Mesenchymal stem cell (in vitro differentiated cells and primary cell): ENCODE measurements around the gene CCDC27.

Experiments
- DNase-seq: peaks from one replicate; pipeline ENCODE4 v3.0.0-alpha.2; 2013
- H2AFZ ChIP-seq: one replicate; pipeline ENCODE4 v1.6.1; 2013; ENCODE audit warnings: low read depth, mild to moderate bottlenecking, control low read depth, inconsistent platforms, low read length, moderate library complexity
- H2AK5ac ChIP-seq: 2 replicates; pipeline ENCODE4 v1.6.1; 2013; ENCODE audit warnings: low read length, moderate library complexity, mild to moderate bottlenecking, inconsistent platforms; ENCODE audit not compliant: severe bottlenecking
- H2BK120ac ChIP-seq: one replicate; pipeline ENCODE4 v1.6.1; 2013; ENCODE audit warnings: low read depth, mild to moderate bottlenecking, inconsistent platforms, low read length, moderate library complexity
- H2BK12ac ChIP-seq, 2 experiments: one replicate each; pipeline ENCODE4 v1.6.1; 2013; ENCODE audit warnings: inconsistent platforms in 2 of 2, low read length in 2 of 2, mild to moderate bottlenecking in 2 of 2, moderate library complexity in 2 of 2, control low read depth in 1 of 2
- H2BK15ac ChIP-seq: one replicate; pipeline ENCODE4 v1.6.1; 2013; ENCODE audit warnings: mild to moderate bottlenecking, low read depth, inconsistent platforms; ENCODE audit not compliant: poor library complexity, severe bottlenecking
- H2BK5ac ChIP-seq: 2 replicates; pipeline ENCODE4 v1.6.1; 2013; ENCODE audit warnings: low read depth, mild to moderate bottlenecking, low read length, control low read depth, inconsistent platforms; ENCODE audit not compliant: poor library complexity, severe bottlenecking
- H3K14ac ChIP-seq, 2 experiments: one replicate each; pipeline ENCODE4 v1.6.1; 2013; ENCODE audit warnings: inconsistent platforms in 2 of 2, low read length in 2 of 2, control low read depth in 1 of 2, mild to moderate bottlenecking in 1 of 2, moderate library complexity in 1 of 2
- H3K18ac ChIP-seq, 2 experiments: one replicate each; pipeline ENCODE4 v1.6.1; 2013; ENCODE audit warnings: inconsistent platforms in 2 of 2, low read length in 2 of 2, control low read depth in 1 of 2, low read depth in 1 of 2, mild to moderate bottlenecking in 1 of 2
- H3K23ac ChIP-seq, 2 experiments: one replicate each; pipeline ENCODE4 v1.6.1; 2013; ENCODE audit warnings: inconsistent platforms in 2 of 2, low read length in 2 of 2, mild to moderate bottlenecking in 2 of 2, moderate library complexity in 2 of 2, control low read depth in 1 of 2
- H3K27ac ChIP-seq: 2 replicates; pipeline ENCODE4 v1.5.1; 2013; ENCODE audit warnings: mild to moderate bottlenecking, moderate library complexity, low read length, control low read depth, inconsistent platforms; ENCODE audit not compliant: poor library complexity, severe bottlenecking
- H3K27me3 ChIP-seq, 2 experiments: 2 replicates each; pipeline versions ENCODE4 v1.6.1 to v1.7.0; 2013; ENCODE audit warnings: low read length in 2 of 2, mild to moderate bottlenecking in 2 of 2, moderate library complexity in 2 of 2, control low read depth in 1 of 2, inconsistent platforms in 1 of 2; ENCODE audit not compliant: control insufficient read depth in 1 of 2, insufficient read depth in 1 of 2
- H3K36me3 ChIP-seq, 2 experiments: 2 replicates each; pipeline versions ENCODE4 v1.6.1 to v1.7.0; 2013; ENCODE audit warnings: low read length in 2 of 2, control low read depth in 1 of 2, inconsistent platforms in 1 of 2, low read depth in 1 of 2, mild to moderate bottlenecking in 1 of 2; ENCODE audit not compliant: insufficient read depth in 2 of 2, control insufficient read depth in 1 of 2
- H3K4ac ChIP-seq, 2 experiments: one replicate each; pipeline ENCODE4 v1.6.1; 2013; ENCODE audit warnings: inconsistent platforms in 2 of 2, low read length in 2 of 2, mild to moderate bottlenecking in 2 of 2, moderate library complexity in 2 of 2, control low read depth in 1 of 2, low read depth in 1 of 2
- H3K4me1 ChIP-seq: 2 replicates; pipeline ENCODE4 v1.6.1; 2013; ENCODE audit warnings: low read depth, low read length, control low read depth; ENCODE audit not compliant: control insufficient read depth, insufficient read depth
- H3K4me2 ChIP-seq: 2 replicates; pipeline ENCODE4 v1.6.1; 2013; ENCODE audit warnings: low read length, mild to moderate bottlenecking, inconsistent platforms; ENCODE audit not compliant: poor library complexity, severe bottlenecking
- H3K4me3 ChIP-seq, 2 experiments: 2 replicates each; pipeline versions ENCODE4 v1.5.1 to v1.7.0; 2013; ENCODE audit warnings: low read length in 2 of 2, mild to moderate bottlenecking in 2 of 2, control low read depth in 1 of 2, low read depth in 1 of 2; ENCODE audit not compliant: insufficient read depth in 1 of 2
- H3K79me1 ChIP-seq: replicated peaks from 2 replicates; pipeline ENCODE4 v1.6.1; 2013; ENCODE audit warnings: mild to moderate bottlenecking, control low read depth, low read length, inconsistent platforms; ENCODE audit not compliant: poor library complexity, severe bottlenecking
- H3K9ac ChIP-seq: 2 replicates; pipeline ENCODE4 v1.7.0; 2013; ENCODE audit warnings: mild to moderate bottlenecking, low read length, moderate library complexity
- H3K9me3 ChIP-seq: 2 replicates; pipeline ENCODE4 v1.7.0; 2013; ENCODE audit warnings: mild to moderate bottlenecking, low read length; ENCODE audit not compliant: control insufficient read depth
- H4K8ac ChIP-seq: one replicate; pipeline ENCODE4 v1.6.1; 2013; ENCODE audit warnings: inconsistent platforms, mild to moderate bottlenecking, low read length, moderate library complexity
- H4K91ac ChIP-seq: one replicate; pipeline ENCODE4 v1.6.1; 2013; ENCODE audit warnings: mild to moderate bottlenecking, low read length, inconsistent platforms
- WGBS: methylation state at CpG from one replicate; pipeline ENCODE4 v1.1.7; 2013; ENCODE audit warnings: mixed read lengths; 5-methylcytosine and 5-hydroxymethylcytosine counted together

Gene CCDC27

GRCh38 chr1:3735688-3736087 lies 16.6 kb upstream of the CCDC27 start:
- Histone ChIP-seq H2AK5ac (no peak overlapping the region), H3K4me2 (no peak overlapping the region), H3K4me1 (peaks cover 4% of the 10 kb centered on the region), H2BK15ac (no peak overlapping the region), H3K27me3 (peaks cover 13 to 27% of the 10 kb centered on the region in 2 experiments), H3K36me3 (peaks cover 40 to 45% of the 10 kb centered on the region in 2 experiments), H2BK120ac (no peak overlapping the region), H3K14ac (no peak overlapping the region), H3K18ac (no peak overlapping the region), H3K27ac (no peak overlapping the region), H3K4me3 (no peak overlapping the region), H2BK5ac (no peak overlapping the region), H2AFZ (no peak overlapping the region), H4K91ac (no peak overlapping the region), H3K4ac (no peak overlapping the region), H3K79me1 (peaks cover 7% of the 10 kb centered on the region), H3K9ac (no peak overlapping the region), H3K9me3 (no peaks in the 10 kb centered on the region), H2BK12ac (no peak overlapping the region), H3K23ac (no peak overlapping the region), H4K8ac (no peak overlapping the region)
- WGBS: 93% methylated on average over 13 of the region's 13 CpGs
- DNase-seq: no peak

- no peak overlapping the region for H3K27ac ChIP-seq
- H3K27me3 ChIP-seq: peaks cover 13 to 22% of the 10 kb centered on the region in 2 experiments
- H4K8ac ChIP-seq: no peak overlapping the region
- no peak overlapping the region for H2AFZ ChIP-seq
- H2BK5ac ChIP-seq: no peak overlapping the region
- no peak overlapping the region for H3K4me3 ChIP-seq
- peaks cover 7% of the 10 kb centered on the region for H3K79me1 ChIP-seq
- H2BK15ac ChIP-seq: no peak overlapping the region
- H3K23ac ChIP-seq: no peak overlapping the region
- H3K14ac ChIP-seq: no peak overlapping the region
- H3K4ac ChIP-seq: no peak overlapping the region
- no peak overlapping the region for H3K4me2 ChIP-seq
- 97% methylated on average over 13 of the region's 13 CpGs for WGBS
- peaks cover 4% of the 10 kb centered on the region for H3K4me1 ChIP-seq
- H2AK5ac ChIP-seq: no peak overlapping the region
- H3K9ac ChIP-seq: no peak overlapping the region
- H3K36me3 ChIP-seq: peaks cover 40 to 49% of the 10 kb centered on the region in 2 experiments
- no peak overlapping the region for H2BK12ac ChIP-seq
- no peak overlapping the region for H2BK120ac ChIP-seq
- H4K91ac ChIP-seq: no peak overlapping the region
- H3K9me3 ChIP-seq: no peaks in the 10 kb centered on the region
- H3K18ac ChIP-seq: no peak overlapping the region
- DNase-seq: no peak
Measured at GRCh38 chr1:3736131-3736561, 16.1 kb upstream of the CCDC27 start.

- Histone ChIP-seq H3K4me2 (no peak overlapping the region), H2AK5ac (no peak overlapping the region), H2BK5ac (no peak overlapping the region), H3K4ac (no peak overlapping the region), H4K91ac (no peak overlapping the region), H3K14ac (no peak overlapping the region), H3K36me3 (peaks cover 40 to 54% of the 10 kb centered on the region in 2 experiments), H3K4me1 (peaks cover 4% of the 10 kb centered on the region), H3K27ac (no peak overlapping the region), H3K9me3 (no peaks in the 10 kb centered on the region), H2AFZ (no peak overlapping the region), H3K18ac (no peak overlapping the region), H3K27me3 (peaks cover 9 to 17% of the 10 kb centered on the region in 2 experiments), H3K23ac (no peak overlapping the region), H3K9ac (no peak overlapping the region), H3K79me1 (peaks cover 7% of the 10 kb centered on the region), H2BK120ac (no peak overlapping the region), H2BK12ac (no peak overlapping the region), H4K8ac (no peak overlapping the region), H3K4me3 (no peak overlapping the region), H2BK15ac (no peak overlapping the region)
- WGBS: 90% methylated on average over 12 of the region's 14 CpGs
- no peak for DNase-seq
Measured at GRCh38 chr1:3736708-3737107, 15.5 kb upstream of the CCDC27 start.

- 97% methylated on average over 12 of the region's 12 CpGs for WGBS
Measured at GRCh38 chr1:3738943-3739342, 13.3 kb upstream of the CCDC27 start.

More at GRCh38 chr1:3738943-3739342, 13.3 kb upstream of the CCDC27 start:
- no peak for DNase-seq
- Histone ChIP-seq H3K27me3 (no peaks in the 10 kb centered on the region), H3K9ac (no peak overlapping the region), H2AK5ac (no peak overlapping the region), H3K27ac (no peak overlapping the region), H3K9me3 (no peaks in the 10 kb centered on the region), H3K4me1 (peaks cover 7% of the 10 kb centered on the region), H3K79me1 (peaks cover 13% of the 10 kb centered on the region), H3K4ac (no peak overlapping the region), H2AFZ (no peak overlapping the region), H2BK120ac (no peak overlapping the region), H4K91ac (no peak overlapping the region), H2BK12ac (no peak overlapping the region), H2BK15ac (no peak overlapping the region), H3K14ac (no peak overlapping the region), H3K36me3 (peaks cover 52 to 68% of the 10 kb centered on the region in 2 experiments), H2BK5ac (no peak overlapping the region), H3K23ac (no peak overlapping the region), H3K4me2 (no peak overlapping the region), H4K8ac (no peak overlapping the region), H3K4me3 (no peak overlapping the region), H3K18ac (no peak overlapping the region)
